ENCODE data around the gene SPTSSB.

Gene SPTSSB

DNA sequence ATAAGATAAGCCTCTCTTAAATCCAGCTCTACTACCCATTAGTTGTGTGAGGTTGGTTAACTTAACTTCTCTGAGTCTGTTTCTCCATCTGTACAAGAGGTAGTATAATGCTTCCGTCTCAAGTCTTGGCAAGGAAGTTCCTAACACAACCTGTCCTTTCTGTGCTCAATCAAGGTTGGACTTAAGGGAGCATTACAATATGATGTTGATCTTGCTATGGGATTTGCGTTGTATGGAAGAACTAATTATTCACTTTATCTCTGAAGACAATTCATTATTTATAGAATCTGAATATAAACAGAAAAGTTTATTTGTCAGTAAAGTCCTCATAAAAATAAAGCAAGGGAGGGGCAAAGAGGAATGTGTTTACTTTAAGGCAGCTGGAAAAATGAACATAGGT, 18.9 kb upstream of the SPTSSB start:
- DNase-seq (ENCODE audit: low spot score), result no peak
- TF ChIP-seq, protein P1, sequence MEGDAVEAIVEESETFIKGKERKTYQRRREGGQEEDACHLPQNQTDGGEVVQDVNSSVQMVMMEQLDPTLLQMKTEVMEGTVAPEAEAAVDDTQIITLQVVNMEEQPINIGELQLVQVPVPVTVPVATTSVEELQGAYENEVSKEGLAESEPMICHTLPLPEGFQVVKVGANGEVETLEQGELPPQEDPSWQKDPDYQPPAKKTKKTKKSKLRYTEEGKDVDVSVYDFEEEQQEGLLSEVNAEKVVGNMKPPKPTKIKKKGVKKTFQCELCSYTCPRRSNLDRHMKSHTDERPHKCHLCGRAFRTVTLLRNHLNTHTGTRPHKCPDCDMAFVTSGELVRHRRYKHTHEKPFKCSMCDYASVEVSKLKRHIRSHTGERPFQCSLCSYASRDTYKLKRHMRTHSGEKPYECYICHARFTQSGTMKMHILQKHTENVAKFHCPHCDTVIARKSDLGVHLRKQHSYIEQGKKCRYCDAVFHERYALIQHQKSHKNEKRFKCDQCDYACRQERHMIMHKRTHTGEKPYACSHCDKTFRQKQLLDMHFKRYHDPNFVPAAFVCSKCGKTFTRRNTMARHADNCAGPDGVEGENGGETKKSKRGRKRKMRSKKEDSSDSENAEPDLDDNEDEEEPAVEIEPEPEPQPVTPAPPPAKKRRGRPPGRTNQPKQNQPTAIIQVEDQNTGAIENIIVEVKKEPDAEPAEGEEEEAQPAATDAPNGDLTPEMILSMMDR (IDR thresholded peaks at IDR 0.05; ENCODE audit: extremely low read depth, missing control alignments), result no peak

DNA sequence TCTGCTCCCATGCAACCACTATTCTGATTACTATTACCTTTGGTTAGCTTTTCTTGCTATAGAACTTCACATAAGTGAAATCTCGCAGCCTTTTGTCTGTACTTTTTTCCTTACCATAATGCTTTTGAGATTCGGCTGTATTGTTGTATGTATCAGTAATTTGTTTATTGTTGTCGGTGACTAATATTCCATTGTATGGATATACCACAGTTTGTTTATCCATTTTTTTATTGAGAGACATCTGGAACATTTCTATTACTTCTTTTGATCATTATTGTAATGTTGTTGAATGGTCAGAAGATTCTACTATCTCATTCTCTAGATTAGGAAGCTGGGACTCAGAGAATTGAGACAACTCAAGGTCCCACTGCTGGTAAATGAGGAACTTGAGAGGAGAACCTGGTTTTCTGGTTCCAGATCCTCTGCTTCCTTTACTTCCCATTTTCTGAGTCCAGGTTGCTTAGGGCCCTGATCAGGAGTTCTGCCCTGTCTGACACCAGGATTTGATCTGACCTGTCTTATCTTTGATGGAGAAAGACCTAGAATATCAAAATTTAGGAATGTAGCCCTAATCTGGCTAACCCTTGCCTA, 18.2 kb upstream of the SPTSSB start:
- no peak for DNase-seq (ENCODE audit: low spot score)
- TF ChIP-seq, protein P1 (IDR thresholded peaks at IDR 0.05; ENCODE audit: extremely low read depth, missing control alignments), result no peak

DNA sequence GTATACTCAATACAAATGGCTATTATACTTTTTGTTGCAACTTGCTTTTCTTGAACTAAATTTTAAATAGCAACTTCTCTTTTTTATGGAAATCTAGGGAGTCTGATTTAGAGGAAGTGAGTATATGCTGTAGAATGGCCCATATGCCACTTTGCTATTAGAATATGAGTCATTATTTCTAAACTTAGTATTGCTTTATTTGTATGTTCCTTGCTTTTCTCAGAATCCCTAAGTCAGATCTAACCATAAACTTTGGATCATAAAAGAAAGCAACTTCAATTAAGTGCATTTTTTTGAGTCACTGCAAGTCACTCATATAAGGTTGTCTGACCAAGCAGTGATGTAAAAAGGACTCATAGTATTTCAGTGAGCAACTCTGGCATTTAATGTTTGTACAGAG, 17.5 kb upstream of the SPTSSB start:
- TF ChIP-seq, protein P1 (IDR thresholded peaks at IDR 0.05; ENCODE audit: extremely low read depth, missing control alignments), result no peak
- no peak for DNase-seq (ENCODE audit: low spot score)

DNA sequence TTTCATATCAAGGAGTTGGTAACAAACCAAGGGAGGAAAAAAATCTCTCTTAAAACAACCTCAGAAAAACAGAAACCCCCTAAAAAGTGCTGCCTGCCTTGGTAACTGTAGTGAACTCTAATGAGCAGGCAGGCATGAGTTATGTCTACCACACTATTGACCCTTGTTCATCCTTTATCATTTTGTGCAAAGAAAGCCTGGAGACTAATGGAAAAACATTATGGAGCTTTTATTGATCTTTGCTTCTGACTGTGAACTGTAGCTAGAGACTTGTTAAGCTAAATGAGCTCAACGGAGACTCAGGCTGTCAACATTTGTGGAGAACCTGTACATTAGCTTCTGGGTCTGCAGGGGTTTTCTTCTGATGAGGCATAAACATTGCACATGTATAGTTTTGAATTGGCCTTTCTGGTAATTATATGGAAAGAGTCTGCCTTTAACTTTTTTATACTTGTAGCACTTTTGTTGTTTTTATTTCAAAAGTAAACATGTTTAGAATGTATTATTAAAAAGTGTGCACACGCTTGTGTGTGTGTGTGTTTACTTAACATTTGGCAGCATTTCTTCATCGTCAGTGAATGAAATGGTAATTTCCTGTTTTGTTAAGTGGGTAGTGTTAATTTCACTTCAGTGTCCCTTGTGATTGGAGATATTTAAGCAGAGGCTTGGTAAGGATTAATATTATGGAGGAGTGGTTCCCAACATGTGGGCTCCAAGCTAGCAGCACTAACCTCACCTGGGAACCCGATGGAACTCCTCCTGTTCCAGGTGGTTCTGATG, 15.9 kb upstream of the SPTSSB start:
- TF ChIP-seq, protein P1 (IDR thresholded peaks at IDR 0.05; ENCODE audit: extremely low read depth, missing control alignments), result no peak
- no peak for DNase-seq (ENCODE audit: low spot score)

DNA sequence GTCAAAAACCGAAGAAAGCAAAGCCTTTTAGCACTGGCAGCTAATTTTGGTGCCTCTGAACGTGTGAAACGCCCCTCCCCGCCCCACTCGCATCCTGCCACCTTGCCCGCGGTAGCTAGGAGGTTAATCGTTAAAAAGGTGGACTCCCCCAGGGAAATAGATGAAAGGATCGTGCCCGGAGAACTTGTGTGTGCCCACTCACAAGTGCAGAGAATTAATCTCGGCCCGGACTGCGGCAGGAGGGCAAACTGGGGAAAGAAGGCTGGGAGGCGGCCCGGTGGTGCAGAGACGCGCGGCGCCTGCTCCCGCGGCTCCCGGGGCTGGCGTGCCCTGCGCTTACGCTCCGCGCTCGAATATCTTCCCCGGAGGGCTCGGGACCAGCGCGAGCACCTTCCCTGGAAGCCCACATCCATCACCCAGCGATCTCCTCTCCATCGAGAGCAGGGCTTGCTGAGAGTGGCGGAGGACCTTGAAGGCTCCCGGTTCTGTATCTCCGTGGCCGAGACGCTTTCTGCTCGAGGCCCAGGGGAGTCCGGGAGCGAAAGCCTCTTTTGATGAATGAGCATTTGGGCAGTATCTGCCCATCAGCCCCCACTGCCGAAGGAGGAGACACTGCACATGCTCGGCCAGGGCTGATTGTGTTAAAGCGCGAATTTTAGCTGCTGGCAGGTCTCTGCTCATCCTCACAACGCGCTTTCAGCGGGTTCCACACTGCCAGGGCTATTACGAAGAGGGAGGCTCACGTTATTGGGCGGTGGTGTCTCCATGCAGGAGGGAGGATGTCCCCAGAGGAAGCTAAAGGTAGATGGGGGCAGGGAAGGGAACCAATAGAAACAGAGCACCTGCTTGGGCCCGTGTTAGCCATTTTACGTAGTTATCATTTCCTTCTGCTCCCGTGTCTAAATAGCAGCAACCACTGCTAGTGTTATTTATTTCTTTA, 1.3 kb upstream of the SPTSSB start:
- TF ChIP-seq, protein P1 (IDR thresholded peaks at IDR 0.05; ENCODE audit: extremely low read depth, missing control alignments), result no peak
- DNase-seq (ENCODE audit: low spot score), result peak; percentile 15

DNA sequence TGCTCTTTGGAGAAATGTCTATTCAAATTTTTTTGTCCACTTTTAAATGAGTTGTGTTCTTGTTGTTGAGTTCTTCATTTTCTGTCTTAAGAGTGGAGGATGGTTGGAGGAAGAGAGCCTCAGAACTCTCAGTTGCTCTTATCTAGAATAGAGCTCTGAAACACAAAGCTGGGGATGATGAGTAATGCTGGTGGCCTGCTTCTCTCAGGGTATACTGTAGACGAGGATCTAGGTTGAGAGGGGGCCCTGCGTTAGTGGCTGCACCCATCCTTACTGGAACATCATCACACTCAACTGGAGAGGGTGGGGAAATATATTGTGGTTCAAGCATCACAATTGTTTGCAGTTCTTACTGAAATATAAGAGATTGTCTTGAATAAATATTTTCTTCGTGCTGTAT, 1.8 kb downstream of the SPTSSB start:
- TF ChIP-seq, protein P1 (IDR thresholded peaks at IDR 0.05; ENCODE audit: extremely low read depth, missing control alignments), result no peak
- no peak for DNase-seq (ENCODE audit: low spot score)

DNA sequence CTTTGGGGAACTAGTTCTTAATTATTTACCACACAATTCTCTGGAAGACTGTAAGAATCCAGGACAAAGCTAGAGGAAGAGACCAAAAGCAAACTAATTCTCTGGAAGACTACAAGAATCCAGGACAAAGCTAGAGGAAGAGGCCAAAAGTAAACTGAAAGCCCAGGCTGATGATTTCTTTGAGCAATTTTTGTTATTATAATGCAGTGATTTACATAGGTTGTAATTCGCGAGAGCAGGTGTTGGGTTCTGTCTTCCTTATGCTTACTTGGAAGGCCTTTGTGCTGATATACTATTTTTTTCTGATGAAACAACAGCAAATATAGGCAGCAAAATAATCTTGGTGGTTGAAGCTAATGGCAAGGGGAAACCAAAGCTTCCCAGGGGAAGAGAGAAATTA, 5.2 kb downstream of the SPTSSB start:
- TF ChIP-seq, protein P1 (IDR thresholded peaks at IDR 0.05; ENCODE audit: extremely low read depth, missing control alignments), result no peak
- no peak for DNase-seq (ENCODE audit: low spot score)
